SU-DHL-6 (cell line): ENCODE measurements around the gene PVR.

Source experiments
- CTCF ChIP-seq: fragments of 200-600 bp; sonication (generic); IDR thresholded peaks from one replicate; pipeline ENCODE4 v1.5.1; 2017; ENCODE audit warnings: antibody characterized with exemption, mild to moderate bottlenecking, low read length, moderate library complexity; ENCODE audit not compliant: insufficient read depth, poor library complexity, severe bottlenecking
- EZH2phosphoT487 ChIP-seq: fragments of 200-600 bp; sonication (generic), shearing (Covaris generic); conservative IDR thresholded peaks from 2 replicates; pipeline ENCODE4 v1.6.1; 2018; ENCODE audit warnings: mild to moderate bottlenecking, antibody characterized with exemption, low read length, moderate library complexity, mixed read lengths

GRCh38 chr19:44704982-44705381 lies 61.3 kb downstream of the PVR start:
- TF ChIP-seq CTCF (no peak), EZH2phosphoT487 (no peak)
